Uterus (tissue), 2 donors: ENCODE data around the gene MYOM3.

Experiments used
- POLR2A ChIP-seq, 2 donors: fragments of 450-650 bp; IDR thresholded peaks; one replicate each; pipeline ENCODE4 v1.6.1; 2016; ENCODE audit warnings: antibody characterized with exemption in 2 of 2, mild to moderate bottlenecking in 1 of 2, moderate library complexity in 1 of 2
- TF ChIP-seq, protein P1 (sequence below), 4 experiments: fragments of 200-600 bp in 2 of 4; fragments of 450-650 bp in 2 of 4; sonication (generic) in 2 of 4; IDR thresholded peaks; one replicate each; pipeline ENCODE4 v1.5.1; 2016 to 2019; ENCODE audit warnings: antibody characterized with exemption in 4 of 4, mild to moderate bottlenecking in 2 of 4, moderate library complexity in 1 of 4

DNA sequence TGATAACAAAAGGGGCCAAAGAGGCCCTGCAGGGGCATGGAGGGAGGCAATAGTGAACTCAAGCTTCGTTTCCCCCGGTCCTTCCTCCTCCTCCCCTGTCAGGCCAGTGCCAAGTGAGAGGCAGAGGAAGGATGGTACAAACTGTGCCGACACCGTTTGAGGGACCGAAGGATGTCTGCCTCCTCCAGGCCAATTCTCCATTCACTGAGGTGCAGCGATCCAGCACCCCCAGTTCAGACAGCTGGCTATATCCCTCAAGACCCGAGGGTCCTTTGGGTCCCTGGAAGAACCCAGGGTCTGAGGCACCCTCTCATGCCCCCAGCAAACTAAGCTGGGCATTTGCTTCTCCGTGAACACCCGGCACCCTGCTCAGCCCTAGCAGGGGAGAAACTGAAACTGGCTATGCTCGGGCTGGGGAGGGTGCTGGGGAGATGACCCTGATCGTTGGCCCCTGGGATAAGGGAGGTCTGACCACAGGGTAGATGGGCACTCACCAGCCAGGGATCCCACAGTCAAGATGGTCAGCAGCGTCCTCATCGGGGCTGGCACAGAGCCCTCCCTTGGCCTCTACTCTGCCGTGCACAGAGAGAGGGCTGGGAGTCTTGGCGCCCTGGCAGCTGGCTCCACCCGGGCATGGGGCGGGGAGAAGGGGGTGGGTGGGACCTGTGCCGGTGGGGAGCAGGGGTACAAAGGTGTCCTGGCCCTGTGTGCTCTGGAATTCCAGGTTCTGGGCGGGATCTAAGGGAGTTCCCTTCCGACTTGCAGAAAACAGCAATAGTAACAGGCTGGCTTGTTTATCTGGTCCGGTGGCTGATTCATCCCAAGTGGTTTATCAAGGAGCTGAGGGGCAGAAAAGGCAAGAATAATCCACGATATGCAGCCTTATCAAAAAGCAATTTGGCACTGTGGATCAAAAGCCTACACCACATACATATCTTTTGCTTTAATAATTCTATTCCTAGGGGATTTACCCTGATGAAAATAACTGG lies 30.9 kb upstream of the MYOM3 start, which contains the start of gene IL22RA1:
- TF ChIP-seq, protein P1, sequence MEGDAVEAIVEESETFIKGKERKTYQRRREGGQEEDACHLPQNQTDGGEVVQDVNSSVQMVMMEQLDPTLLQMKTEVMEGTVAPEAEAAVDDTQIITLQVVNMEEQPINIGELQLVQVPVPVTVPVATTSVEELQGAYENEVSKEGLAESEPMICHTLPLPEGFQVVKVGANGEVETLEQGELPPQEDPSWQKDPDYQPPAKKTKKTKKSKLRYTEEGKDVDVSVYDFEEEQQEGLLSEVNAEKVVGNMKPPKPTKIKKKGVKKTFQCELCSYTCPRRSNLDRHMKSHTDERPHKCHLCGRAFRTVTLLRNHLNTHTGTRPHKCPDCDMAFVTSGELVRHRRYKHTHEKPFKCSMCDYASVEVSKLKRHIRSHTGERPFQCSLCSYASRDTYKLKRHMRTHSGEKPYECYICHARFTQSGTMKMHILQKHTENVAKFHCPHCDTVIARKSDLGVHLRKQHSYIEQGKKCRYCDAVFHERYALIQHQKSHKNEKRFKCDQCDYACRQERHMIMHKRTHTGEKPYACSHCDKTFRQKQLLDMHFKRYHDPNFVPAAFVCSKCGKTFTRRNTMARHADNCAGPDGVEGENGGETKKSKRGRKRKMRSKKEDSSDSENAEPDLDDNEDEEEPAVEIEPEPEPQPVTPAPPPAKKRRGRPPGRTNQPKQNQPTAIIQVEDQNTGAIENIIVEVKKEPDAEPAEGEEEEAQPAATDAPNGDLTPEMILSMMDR (IDR thresholded peaks at IDR 0.05) = no peak
- no peak for TF ChIP-seq POLR2A (IDR thresholded peaks at IDR 0.05)
